DMS153 treated with DMSO at 0.1 percent for 48 hours (cell line): ENCODE measurements around the gene ACTN1.

Experiments used
- DNase-seq: peaks from one replicate; lab custom pipeline; 2025; ENCODE audit not compliant: unreplicated experiment; lab: John Stamatoyannopoulos, UW

ACTN1 gene

GRCh38 chr14:68836082-68836481, 143.0 kb downstream of the ACTN1 start:
- no peak for DNase-seq

DNA sequence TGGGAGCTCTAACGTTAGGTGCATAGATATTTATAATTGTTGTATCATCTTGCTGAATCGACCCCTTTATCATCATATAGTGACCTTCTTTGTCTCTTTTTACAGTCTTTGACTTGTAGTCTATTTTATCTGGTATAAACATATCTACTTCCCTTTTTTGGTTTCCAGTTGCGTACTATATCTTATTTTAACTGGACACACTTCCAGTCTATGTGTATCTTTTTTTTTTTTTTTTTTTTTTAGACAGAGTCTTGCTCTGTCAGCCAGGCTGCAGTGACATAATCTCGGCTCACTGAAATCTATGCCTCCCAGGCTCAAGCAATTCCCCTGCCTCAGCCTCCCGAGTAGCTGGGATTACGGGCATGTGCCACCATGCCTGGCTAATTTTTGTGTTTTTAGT, 144.3 kb downstream of the ACTN1 start:
- DNase-seq, result no peak

- DNase-seq, result no peak
Measured at GRCh38 chr14:68828698-68829097, 150.4 kb downstream of the ACTN1 start.

DNA sequence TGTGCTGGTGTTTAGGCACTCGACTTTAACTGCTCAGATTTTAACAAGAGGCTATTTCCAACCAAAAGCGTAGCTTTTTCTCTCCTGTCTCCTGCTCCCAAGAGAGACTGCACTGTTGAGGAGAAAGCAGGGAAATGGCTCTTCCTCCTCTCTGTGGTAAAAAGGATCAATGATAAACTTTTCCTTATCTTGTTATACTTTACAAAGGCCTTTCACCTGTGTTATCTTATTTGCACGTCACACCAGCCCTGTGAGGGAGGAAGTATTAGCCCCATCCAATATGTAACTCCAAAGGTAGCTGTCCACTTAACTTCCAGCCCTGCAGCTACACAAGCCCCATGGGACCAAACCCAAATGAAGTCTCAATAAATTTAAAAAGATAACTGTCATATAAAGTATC, 153.4 kb downstream of the ACTN1 start:
- no peak for DNase-seq

GRCh38 chr14:68824517-68825347, 154.4 kb downstream of the ACTN1 start:
- peak; percentile 48 for DNase-seq

- no peak for DNase-seq
Measured at GRCh38 chr14:68824207-68824516, 154.9 kb downstream of the ACTN1 start.
